ENCODE measurements around the gene TMEM247.

Gene TMEM247

GRCh38 chr2:46487667-46488335 is 8.4 kb downstream of the TMEM247 start:
- H4K20me1 ChIP-seq (ENCODE audit: control insufficient read depth, insufficient read depth, low read depth, low read length) = no peaks in the 10 kb centered on the region
- H3K79me2 ChIP-seq (ENCODE audit: control insufficient read depth, low read length) = no peaks in the 10 kb centered on the region
- no peak overlapping the region for H3K4me2 ChIP-seq (ENCODE audit: low read length)
- no peak overlapping the region for H3K27ac ChIP-seq (ENCODE audit: low read depth, low read length)
- no peak overlapping the region for H3K4me3 ChIP-seq (ENCODE audit: low read length)
- no peaks in the 10 kb centered on the region for H3K9me3 ChIP-seq (ENCODE audit: control insufficient read depth, insufficient read depth, low read length)
- H3K27me3 ChIP-seq (ENCODE audit: control insufficient read depth, low read length) = no peaks in the 10 kb centered on the region
- TF ChIP-seq CTCF (IDR thresholded peaks at IDR 0.05; ENCODE audit: low read depth, low read length, poor library complexity, severe bottlenecking) = no peak
- no peak for TF ChIP-seq EZH2phosphoT487 (IDR thresholded peaks at IDR 0.05; ENCODE audit: borderline replicate concordance, low read length)
- H3K9me2 ChIP-seq (replicated peaks; ENCODE audit: control insufficient read depth, low read length) = no peaks in the 10 kb centered on the region
- no peaks in the 10 kb centered on the region for H3K36me3 ChIP-seq (ENCODE audit: control insufficient read depth, low read length)
- H3F3A ChIP-seq (ENCODE audit: control insufficient read depth, insufficient read depth) = no peaks in the 10 kb centered on the region
- peaks cover 24% of the 10 kb centered on the region for H3K4me1 ChIP-seq (ENCODE audit: control insufficient read depth, low read length)

- Histone ChIP-seq H3K36me3 (ENCODE audit: control insufficient read depth, low read length) (no peaks in the 10 kb centered on the region), H3K9me3 (ENCODE audit: control insufficient read depth, insufficient read depth, low read length) (no peaks in the 10 kb centered on the region), H3K4me3 (ENCODE audit: low read length) (no peak overlapping the region), H3K9me2 (replicated peaks; ENCODE audit: control insufficient read depth, low read length) (no peaks in the 10 kb centered on the region), H3F3A (ENCODE audit: control insufficient read depth, insufficient read depth) (no peaks in the 10 kb centered on the region), H3K27me3 (ENCODE audit: control insufficient read depth, low read length) (no peaks in the 10 kb centered on the region), H3K4me2 (ENCODE audit: low read length) (no peak overlapping the region), H3K79me2 (ENCODE audit: control insufficient read depth, low read length) (no peaks in the 10 kb centered on the region), H3K4me1 (ENCODE audit: control insufficient read depth, low read length) (peaks cover 30% of the 10 kb centered on the region), H4K20me1 (ENCODE audit: control insufficient read depth, insufficient read depth, low read depth, low read length) (no peaks in the 10 kb centered on the region), H3K27ac (ENCODE audit: low read depth, low read length) (no peak overlapping the region)
- no peak for TF ChIP-seq EZH2phosphoT487 (IDR thresholded peaks at IDR 0.05; ENCODE audit: borderline replicate concordance, low read length)
Observed at GRCh38 chr2:46488389-46488788, 9.0 kb downstream of the TMEM247 start.

GRCh38 chr2:46489423-46490174 is 10.2 kb downstream of the TMEM247 start:
- no peak overlapping the region for H3K4me3 ChIP-seq (ENCODE audit: low read length)
- TF ChIP-seq CTCF (IDR thresholded peaks at IDR 0.05; ENCODE audit: low read depth, low read length, poor library complexity, severe bottlenecking) (no peak), EZH2phosphoT487 (IDR thresholded peaks at IDR 0.05; ENCODE audit: borderline replicate concordance, low read length) (no peak)
- no peak overlapping the region for H3K27ac ChIP-seq (ENCODE audit: low read depth, low read length)
- no peaks in the 10 kb centered on the region for H3K9me2 ChIP-seq (replicated peaks; ENCODE audit: control insufficient read depth, low read length)
- H3K36me3 ChIP-seq (ENCODE audit: control insufficient read depth, low read length) = no peaks in the 10 kb centered on the region
- no peaks in the 10 kb centered on the region for H3K79me2 ChIP-seq (ENCODE audit: control insufficient read depth, low read length)
- H4K20me1 ChIP-seq (ENCODE audit: control insufficient read depth, insufficient read depth, low read depth, low read length) = no peaks in the 10 kb centered on the region
- H3K4me2 ChIP-seq (ENCODE audit: low read length) = peak overlapping the region; percentile 59
- no peaks in the 10 kb centered on the region for H3K9me3 ChIP-seq (ENCODE audit: control insufficient read depth, insufficient read depth, low read length)
- H3F3A ChIP-seq (ENCODE audit: control insufficient read depth, insufficient read depth) = no peaks in the 10 kb centered on the region
- H3K4me1 ChIP-seq (ENCODE audit: control insufficient read depth, low read length) = peaks cover 35% of the 10 kb centered on the region
- no peaks in the 10 kb centered on the region for H3K27me3 ChIP-seq (ENCODE audit: control insufficient read depth, low read length)

All from DOHH2 (cell line).